Colonic mucosa (tissue), 4 donors: ENCODE data around the gene ARCN1. TPM values are rescaled to one million over a fixed set of nuclear protein-coding genes. Genes with fewer than 3 reads are reported as not detected.

ENCODE experiments used
- DNase-seq: peaks from one replicate; pipeline ENCODE4 v3.0.0-alpha.2; 2020
- H3K27ac ChIP-seq: fragments of 200-600 bp; one replicate; pipeline ENCODE4 v1.8.0; 2021
- H3K27me3 ChIP-seq: fragments of 200-600 bp; one replicate; pipeline ENCODE4 v1.8.0; 2021
- H3K36me3 ChIP-seq: fragments of 200-600 bp; one replicate; pipeline ENCODE4 v1.8.0; 2021
- H3K4me1 ChIP-seq: fragments of 200-600 bp; one replicate; pipeline ENCODE4 v1.8.0; 2021; ENCODE audit warnings: mild to moderate bottlenecking
- H3K4me3 ChIP-seq: fragments of 200-600 bp; one replicate; pipeline ENCODE4 v1.8.0; 2021
- H3K9ac ChIP-seq, 2 donors: one replicate each; pipeline ENCODE4 v1.7.0; 2013; ENCODE audit warnings: control low read depth in 2 of 2, low read depth in 2 of 2, low read length in 2 of 2
- H3K9me3 ChIP-seq: fragments of 200-600 bp; one replicate; pipeline ENCODE4 v1.8.0; 2021
- intact Hi-C: fragments of 100-400 bp; cut with DNase I; formaldehyde crosslinking; loops from one replicate; pipeline ENCODE4 v1.14.1; 2022
- total RNA-seq, 2 donors: library from RNA; stranded (reverse); fragmentation: NEBNext Ultra II Directional in 1 of 2; extraction: Animal tissue kit (Norgen Biotek cat#: 25700) in 1 of 2; gene quantifications; one replicate each; pipeline ENCODE4 v1.2.1, GENCODE V29; 2021
- TF ChIP-seq, protein P1 (sequence below): fragments of 200-600 bp; IDR thresholded peaks from one replicate; pipeline ENCODE4 v1.8.0; 2022; ENCODE audit warnings: antibody characterized with exemption, mild to moderate bottlenecking
- donor health status: healthy.
- donor health status: DM: no; HTN: no; CAD: no.
- donor health status: DM: no; HTN: no; CAD: no.

The ARCN1 gene
- total RNA-seq, 2 donors from 2014 or later: 151 to 171 TPM

DNA sequence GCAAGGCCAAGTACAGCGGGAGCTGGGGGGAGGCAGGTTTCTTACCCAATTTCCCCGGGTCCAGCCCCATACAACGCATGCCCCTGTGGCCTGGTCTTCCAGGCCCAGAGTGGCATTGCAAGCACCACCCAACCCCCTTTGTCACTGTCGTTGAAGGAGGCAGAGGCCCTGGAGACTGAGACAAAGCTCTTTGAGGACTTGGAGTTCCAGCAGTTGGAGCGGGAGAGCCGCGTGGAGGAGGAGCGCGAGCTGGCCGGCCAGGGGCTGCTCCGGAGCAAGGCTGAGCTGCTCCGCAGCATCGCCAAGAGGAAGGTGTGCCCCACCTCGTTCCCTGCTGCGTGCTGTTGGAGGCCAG is 63.0 kb downstream of the ARCN1 start:
- H3K27ac ChIP-seq: no peak overlapping the region
- TF ChIP-seq, protein P1, sequence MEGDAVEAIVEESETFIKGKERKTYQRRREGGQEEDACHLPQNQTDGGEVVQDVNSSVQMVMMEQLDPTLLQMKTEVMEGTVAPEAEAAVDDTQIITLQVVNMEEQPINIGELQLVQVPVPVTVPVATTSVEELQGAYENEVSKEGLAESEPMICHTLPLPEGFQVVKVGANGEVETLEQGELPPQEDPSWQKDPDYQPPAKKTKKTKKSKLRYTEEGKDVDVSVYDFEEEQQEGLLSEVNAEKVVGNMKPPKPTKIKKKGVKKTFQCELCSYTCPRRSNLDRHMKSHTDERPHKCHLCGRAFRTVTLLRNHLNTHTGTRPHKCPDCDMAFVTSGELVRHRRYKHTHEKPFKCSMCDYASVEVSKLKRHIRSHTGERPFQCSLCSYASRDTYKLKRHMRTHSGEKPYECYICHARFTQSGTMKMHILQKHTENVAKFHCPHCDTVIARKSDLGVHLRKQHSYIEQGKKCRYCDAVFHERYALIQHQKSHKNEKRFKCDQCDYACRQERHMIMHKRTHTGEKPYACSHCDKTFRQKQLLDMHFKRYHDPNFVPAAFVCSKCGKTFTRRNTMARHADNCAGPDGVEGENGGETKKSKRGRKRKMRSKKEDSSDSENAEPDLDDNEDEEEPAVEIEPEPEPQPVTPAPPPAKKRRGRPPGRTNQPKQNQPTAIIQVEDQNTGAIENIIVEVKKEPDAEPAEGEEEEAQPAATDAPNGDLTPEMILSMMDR: no peak
- H3K9me3 ChIP-seq: no peaks in the 10 kb centered on the region
- H3K4me1 ChIP-seq: peaks cover 19% of the 10 kb centered on the region
- no peaks in the 10 kb centered on the region for H3K36me3 ChIP-seq
- H3K27me3 ChIP-seq: no peaks in the 10 kb centered on the region
- intact Hi-C loops: loop anchor here (5.0 kb wide), 1 partner anchor 38 kb away; no protein-coding TSS in a partner anchor
- H3K9ac ChIP-seq: peak overlapping the region in 1 of 2 donors; percentile 49
- no peak for DNase-seq
- peak overlapping the region; percentile 4 for H3K4me3 ChIP-seq

DNA sequence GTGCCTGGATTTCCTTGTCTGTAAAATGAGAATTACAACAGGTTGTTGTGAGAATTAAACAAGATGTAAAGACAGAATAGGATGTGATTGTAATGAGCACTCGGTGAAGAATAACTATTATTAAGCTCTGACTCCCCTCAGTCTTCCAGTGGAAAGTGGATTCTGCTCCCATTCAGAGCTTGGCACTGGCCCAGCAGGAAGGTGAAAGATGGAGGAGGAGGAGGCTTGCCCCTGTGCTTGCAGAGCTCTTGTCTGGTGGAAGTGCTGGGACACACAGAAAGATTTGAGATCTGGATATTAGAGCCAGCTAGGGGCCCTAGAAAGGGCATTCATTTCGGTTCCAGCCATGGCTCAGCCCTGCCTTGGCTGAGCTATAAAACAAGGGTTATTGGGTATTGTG is 63.4 kb downstream of the ARCN1 start:
- Histone ChIP-seq H3K9ac (peak overlapping the region in 1 of 2 donors; percentile 49), H3K36me3 (no peaks in the 10 kb centered on the region), H3K9me3 (no peaks in the 10 kb centered on the region), H3K27me3 (no peaks in the 10 kb centered on the region), H3K4me3 (no peak overlapping the region), H3K27ac (no peak overlapping the region), H3K4me1 (peaks cover 22% of the 10 kb centered on the region)
- intact Hi-C loops: loop anchor here (5.0 kb wide), 1 partner anchor 38 kb away; no protein-coding TSS in a partner anchor
- TF ChIP-seq, protein P1: no peak
- DNase-seq: no peak

DNA sequence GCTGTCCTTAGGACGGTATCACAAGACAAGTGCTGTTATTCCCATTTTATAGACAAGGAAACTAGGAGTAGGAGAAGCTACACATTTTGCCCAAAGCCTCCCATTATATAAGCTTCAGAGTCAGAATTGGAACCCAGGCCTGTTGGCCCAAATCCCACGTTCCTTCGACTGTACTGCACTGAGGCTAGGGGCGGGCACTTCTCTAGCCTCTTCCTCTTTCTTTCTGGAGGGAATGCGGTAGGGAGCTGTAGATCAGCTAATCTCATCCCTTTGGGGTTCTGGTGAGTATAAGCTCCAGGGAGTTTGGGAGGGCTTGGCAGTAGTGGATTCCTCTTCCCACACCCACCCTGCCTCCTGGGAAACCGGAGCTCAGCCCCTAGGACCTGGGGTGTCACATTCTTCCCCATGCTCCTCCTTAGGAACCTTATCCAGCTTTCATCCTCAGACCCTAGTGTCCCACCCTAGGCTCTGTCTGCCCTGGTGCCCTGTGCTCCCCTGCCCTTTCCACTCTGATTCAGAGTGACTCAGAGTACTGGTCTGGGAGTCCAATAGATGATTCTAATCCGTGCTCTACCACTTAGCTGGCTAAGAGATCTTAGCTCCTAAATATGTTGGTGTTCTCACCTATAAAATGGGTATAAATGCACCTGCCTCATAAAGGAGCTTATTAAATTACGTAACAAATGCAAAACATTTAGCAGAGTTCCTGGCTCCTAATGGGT is 64.5 kb downstream of the ARCN1 start:
- Histone ChIP-seq H3K27ac (no peak overlapping the region), H3K4me3 (no peak overlapping the region), H3K9me3 (no peaks in the 10 kb centered on the region), H3K36me3 (no peaks in the 10 kb centered on the region), H3K9ac (no peak overlapping the region), H3K4me1 (peaks cover 28% of the 10 kb centered on the region), H3K27me3 (no peaks in the 10 kb centered on the region)
- TF ChIP-seq, protein P1: no peak
- DNase-seq: no peak
- intact Hi-C loops: loop anchor here (5.0 kb wide), 1 partner anchor 39 kb away; no protein-coding TSS in a partner anchor

DNA sequence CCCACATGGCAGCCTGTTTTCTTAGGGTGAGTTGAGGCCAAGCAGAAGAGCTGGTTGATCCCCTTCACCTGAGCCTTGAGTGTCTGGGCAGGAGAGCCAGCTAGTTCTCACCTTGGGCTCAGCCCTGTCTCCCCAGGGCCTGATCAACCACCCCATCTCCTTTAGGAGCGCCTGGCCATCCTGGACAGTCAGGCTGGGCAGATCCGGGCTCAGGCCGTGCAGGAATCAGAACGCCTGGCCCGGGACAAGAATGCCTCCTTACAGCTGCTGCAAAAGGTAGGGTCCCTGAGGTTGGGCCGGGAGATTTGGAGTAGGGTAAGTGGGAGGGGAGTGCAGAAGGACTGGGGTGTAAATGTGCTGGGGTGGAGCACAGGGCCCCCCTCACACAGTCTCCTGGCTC is 66.5 kb downstream of the ARCN1 start:
- intact Hi-C loops: loop anchor here (5.0 kb wide), 1 partner anchor 41 kb away; no protein-coding TSS in a partner anchor
- no peak for DNase-seq
- TF ChIP-seq, protein P1: no peak
- Histone ChIP-seq H3K4me1 (peaks cover 16% of the 10 kb centered on the region), H3K36me3 (peaks cover under 1% of the 10 kb centered on the region), H3K4me3 (no peak overlapping the region), H3K9me3 (no peaks in the 10 kb centered on the region), H3K9ac (no peak overlapping the region), H3K27ac (no peak overlapping the region), H3K27me3 (no peaks in the 10 kb centered on the region)

DNA sequence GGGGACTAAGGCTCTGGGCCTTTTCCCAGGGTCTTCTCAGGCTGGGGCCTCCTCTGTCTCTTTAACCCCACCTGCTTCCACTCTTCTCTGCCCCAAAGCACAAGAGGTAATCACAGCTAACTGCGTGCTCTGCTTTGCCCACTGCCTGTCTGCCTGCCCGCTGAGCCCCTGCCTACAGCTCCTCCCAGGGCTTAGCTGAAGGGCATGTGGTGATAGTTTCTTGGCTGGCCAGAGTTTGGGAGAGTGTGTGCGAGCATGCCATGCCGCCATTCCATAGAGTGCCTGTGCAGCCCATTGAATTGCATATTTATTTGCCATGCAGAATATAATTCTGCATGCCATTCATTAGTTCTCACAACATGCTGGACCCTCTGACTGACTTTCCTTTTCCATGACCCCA is 67.7 kb downstream of the ARCN1 start:
- Histone ChIP-seq H3K4me3 (no peak overlapping the region), H3K27ac (no peak overlapping the region), H3K9ac (no peak overlapping the region), H3K27me3 (no peaks in the 10 kb centered on the region), H3K4me1 (peaks cover 10% of the 10 kb centered on the region), H3K36me3 (peaks cover 6% of the 10 kb centered on the region), H3K9me3 (no peaks in the 10 kb centered on the region)
- no peak for DNase-seq
- intact Hi-C loops: loop anchor here (5.0 kb wide), 1 partner anchor 43 kb away; no protein-coding TSS in a partner anchor
- TF ChIP-seq, protein P1: no peak
